Measurements from ENCODE around the gene CCDC192.
A peak's percentile ranks its signal among the peaks of the same experiment; 100 is the strongest.
"Not testable (repeated sequence)": the region's sequence is repeated elsewhere in the genome, so short reads cannot be mapped to it uniquely, and the experiment has no call there.

CCDC192 gene

GRCh38 chr5:127766676-127767335, 63.6 kb downstream of the CCDC192 start:
- no peak for DNase-seq

GRCh38 chr5:127769386-127769785, 66.2 kb downstream of the CCDC192 start:
- DNase-seq: no peak

GRCh38 chr5:127770272-127770671, 67.1 kb downstream of the CCDC192 start:
- DNase-seq: no peak

DNA sequence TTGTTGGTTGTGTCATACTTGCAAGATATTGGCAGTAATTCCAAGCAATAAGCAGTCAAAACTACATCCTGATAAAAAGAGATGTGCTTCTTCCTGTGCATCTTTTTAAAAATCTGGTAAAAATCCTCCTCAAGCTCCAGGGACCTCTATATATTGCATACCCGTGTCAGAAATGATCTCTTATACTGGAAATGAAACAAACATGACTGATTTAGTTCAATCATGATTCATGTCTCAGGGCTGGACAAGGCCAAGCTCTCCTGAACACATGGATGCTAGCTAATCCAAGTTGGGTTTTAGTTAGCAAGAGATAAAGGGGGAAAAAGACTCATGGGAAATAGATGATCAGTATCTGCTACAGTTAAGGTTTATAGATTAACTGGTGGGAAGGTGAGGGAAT, 69.3 kb downstream of the CCDC192 start:
- no peak for DNase-seq

DNA sequence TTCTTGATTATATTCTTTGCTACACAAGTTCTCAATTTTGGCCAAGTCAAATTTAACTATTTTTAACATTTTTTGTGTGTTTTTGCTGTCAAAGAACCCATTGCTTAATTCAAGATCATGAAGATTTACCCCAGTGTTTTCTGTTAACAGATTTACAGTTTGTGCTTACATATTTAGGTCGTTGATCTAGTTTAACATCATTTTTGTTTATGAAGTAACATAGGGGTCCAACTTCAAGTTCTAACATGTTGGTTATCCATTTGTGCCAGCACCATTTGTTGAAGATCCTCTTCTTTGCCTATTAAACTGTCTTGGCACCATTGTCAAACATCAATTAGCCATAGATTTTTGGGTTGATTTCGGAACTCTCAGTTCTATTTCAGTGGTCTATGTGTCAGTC, 71.0 kb downstream of the CCDC192 start:
- DNase-seq: no peak

DNA sequence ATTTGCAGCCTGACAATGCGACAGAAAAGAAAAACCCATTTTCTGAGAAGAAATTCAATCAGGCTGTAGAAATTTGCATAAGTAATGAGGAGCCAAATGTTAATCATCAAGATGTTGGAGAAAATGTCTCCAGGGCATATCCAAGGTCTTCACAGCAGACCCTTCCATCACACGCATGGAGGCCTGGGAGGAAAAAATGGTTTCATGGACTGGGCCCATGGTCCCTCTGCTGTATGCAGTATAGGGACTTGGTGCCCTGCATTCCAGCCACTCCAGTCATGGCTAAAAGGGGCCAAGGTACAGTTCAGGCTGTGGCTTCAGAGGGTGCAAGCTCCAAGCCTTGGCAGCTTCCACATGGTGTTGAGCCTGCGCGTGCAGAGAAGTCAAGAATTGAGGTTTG, 73.3 kb downstream of the CCDC192 start:
- DNase-seq: no peak

GRCh38 chr5:127777957-127778356, 74.8 kb downstream of the CCDC192 start:
- no peak for DNase-seq

DNA sequence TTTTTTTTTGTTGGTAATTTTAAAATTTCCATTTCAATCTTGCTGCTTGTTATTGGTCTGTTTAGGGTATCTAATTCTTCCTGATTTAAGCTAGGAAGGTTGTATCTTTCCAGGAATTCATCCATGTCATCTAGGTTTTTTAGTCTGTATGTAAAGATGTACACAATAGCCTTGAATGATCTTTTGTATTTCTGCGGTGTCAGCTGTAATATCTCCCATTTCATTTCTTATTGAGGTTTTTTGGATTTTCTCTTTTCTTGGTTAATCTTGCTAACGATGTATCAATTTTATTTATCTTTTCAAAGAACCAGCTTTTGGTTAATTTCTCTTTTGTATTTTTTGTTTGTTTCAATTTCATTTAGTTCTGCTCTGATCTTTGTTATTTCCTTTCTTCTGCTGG, 79.3 kb downstream of the CCDC192 start:
- not testable (repeated sequence) for DNase-seq

GRCh38 chr5:127785098-127785927, 82.1 kb downstream of the CCDC192 start:
- DNase-seq: no peak

- no peak for DNase-seq
Observed at GRCh38 chr5:127791439-127791838, 88.2 kb downstream of the CCDC192 start.

GRCh38 chr5:127791908-127792307, 88.7 kb downstream of the CCDC192 start:
- not testable (repeated sequence) for DNase-seq

DNA sequence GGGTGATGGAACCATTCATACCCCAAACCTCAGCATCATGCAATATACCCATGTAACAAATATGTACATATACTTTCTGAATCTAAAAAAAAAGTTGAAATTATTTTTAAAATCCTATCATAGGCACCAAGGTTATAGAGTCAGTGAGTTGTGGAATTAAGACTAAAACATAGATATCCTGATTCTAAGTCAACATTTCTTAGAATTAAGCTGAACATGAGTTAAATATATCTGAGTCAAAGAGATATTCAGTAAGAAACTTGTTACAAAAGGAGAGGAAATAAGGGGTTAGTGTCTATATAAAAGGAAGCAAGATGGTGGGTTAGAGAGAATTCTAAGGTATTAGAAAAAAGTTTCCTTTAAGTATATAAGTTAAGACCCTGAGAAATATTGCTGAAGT, 89.9 kb downstream of the CCDC192 start:
- DNase-seq: no peak

DNA sequence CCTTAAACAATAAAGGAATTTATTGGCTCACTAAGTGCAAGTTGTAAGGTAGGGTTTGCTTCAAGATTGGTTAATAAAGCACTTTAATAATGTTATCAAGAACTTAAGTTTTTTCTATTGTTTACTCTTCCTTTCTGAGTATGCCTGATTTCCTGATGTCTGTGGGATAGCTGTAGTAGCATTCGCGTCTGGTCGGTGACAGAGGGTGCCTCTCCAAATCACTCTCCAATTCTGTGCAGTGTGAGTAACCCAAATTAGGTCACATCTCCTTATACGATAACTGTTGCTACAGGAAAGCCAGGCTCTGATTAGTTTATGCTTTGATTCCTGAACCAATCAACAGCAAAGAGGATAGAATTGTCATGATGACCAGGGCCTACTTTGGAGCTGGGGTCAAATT, 90.7 kb downstream of the CCDC192 start:
- DNase-seq: no peak

DNA sequence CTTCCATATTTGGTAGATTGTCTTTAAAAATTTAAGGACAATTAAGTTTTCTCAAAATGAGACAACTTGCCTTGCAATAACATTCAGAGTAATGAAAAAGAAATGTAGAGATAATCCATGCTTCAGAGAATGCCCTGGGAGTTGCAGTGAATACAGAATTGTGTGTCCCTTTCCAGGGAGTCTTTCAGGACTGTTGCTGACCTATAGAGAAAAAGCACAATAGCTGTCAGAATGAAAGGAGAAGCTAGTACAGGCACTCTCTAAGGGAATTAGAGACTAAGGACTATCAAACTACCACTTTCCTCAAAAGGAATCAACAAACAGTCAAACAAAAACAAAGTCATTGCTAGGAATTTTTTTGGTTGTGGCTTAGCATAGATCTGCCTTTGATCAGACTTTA, 93.0 kb downstream of the CCDC192 start:
- no peak for DNase-seq

GRCh38 chr5:127799293-127799905, 96.2 kb downstream of the CCDC192 start:
- no peak for DNase-seq

- DNase-seq: no peak
Observed at GRCh38 chr5:127801751-127802476, 98.7 kb downstream of the CCDC192 start.

GRCh38 chr5:127802477-127802865, 99.3 kb downstream of the CCDC192 start:
- no peak for DNase-seq

DNA sequence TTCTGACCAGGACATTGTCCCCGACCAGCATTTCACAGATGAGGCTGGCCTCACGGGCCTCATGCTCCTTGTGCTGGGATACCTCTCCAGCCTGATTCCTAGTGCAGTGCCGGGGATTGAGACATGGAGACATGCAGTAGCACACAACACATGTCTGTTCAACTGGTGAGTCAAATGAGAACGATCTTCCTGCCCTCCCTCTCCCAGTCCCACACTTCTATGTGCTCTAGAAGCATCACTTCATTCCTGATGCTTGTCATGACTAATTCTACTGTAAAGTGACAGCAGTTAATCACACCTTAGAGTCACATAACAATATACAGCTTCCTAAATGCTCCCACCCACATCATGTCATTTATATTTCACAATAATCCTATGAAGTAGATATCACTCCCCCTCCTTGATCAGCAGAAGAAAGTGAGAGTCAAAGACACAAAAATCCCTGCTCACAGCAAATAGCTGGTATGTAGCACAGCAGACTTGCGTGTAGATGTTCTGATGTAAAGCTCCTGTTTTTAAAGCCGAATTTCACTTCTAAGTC, 101.8 kb downstream of the CCDC192 start:
- DNase-seq: peak; percentile 11

- DNase-seq: peak; percentile 11
Observed at GRCh38 chr5:127805448-127805847, 102.3 kb downstream of the CCDC192 start.

DNA sequence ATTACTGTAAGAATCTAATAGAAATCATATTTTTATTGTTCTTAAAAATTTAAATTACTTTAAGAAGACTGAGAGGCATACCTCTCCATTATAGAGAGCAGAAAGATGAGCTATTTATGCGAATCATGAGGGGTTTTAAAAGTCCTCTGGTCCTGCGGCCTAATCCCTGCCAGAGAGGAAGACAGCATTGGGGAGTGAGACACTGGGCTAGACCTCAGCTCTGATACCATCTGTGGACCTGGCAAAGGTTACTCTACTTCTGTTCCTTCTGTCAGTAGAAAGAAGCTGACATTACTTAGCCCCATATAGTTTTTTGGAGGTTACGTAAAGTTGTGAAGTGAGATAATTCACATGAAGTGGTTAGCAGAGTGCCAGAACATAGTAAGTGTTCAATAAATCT, 103.6 kb downstream of the CCDC192 start:
- no peak for DNase-seq

- DNase-seq: no peak
Observed at GRCh38 chr5:127809533-127809932, 106.3 kb downstream of the CCDC192 start.

GRCh38 chr5:127810017-127810416, 106.8 kb downstream of the CCDC192 start:
- no peak for DNase-seq

Measured in NCI-H1694 (cell line).